ENCODE results near the gene PPM1H.
"Not testable (repeated sequence)": the region's sequence is repeated elsewhere in the genome, so short reads cannot be mapped to it uniquely, and the experiment has no call there.

PPM1H gene

GRCh38 chr12:62668782-62669181 lies 266.2 kb downstream of the PPM1H start:
- DNase-seq, result no peak

- DNase-seq, result not testable (repeated sequence)
Observed at GRCh38 chr12:62664951-62665350, 270.0 kb downstream of the PPM1H start.

- no peak for DNase-seq
Observed at GRCh38 chr12:62660756-62661155, 274.2 kb downstream of the PPM1H start.

GRCh38 chr12:62659453-62660295 lies 275.3 kb downstream of the PPM1H start:
- no peak for DNase-seq

- no peak for DNase-seq
Observed at GRCh38 chr12:62658910-62659309, 276.0 kb downstream of the PPM1H start.

GRCh38 chr12:62657363-62657632 lies 277.7 kb downstream of the PPM1H start:
- DNase-seq, result no peak

GRCh38 chr12:62656591-62657362 lies 278.2 kb downstream of the PPM1H start:
- no peak for DNase-seq

- DNase-seq, result no peak
Observed at GRCh38 chr12:62655666-62656151, 279.2 kb downstream of the PPM1H start.

- DNase-seq, result no peak
Observed at GRCh38 chr12:62654326-62655241, 280.4 kb downstream of the PPM1H start.

GRCh38 chr12:62653740-62654139 lies 281.2 kb downstream of the PPM1H start:
- DNase-seq, result no peak

GRCh38 chr12:62653304-62653703 lies 281.6 kb downstream of the PPM1H start:
- no peak for DNase-seq

GRCh38 chr12:62651138-62651537 lies 283.8 kb downstream of the PPM1H start:
- no peak for DNase-seq

GRCh38 chr12:62649412-62650138 lies 285.4 kb downstream of the PPM1H start:
- DNase-seq, result no peak

GRCh38 chr12:62647586-62647985 lies 287.4 kb downstream of the PPM1H start:
- DNase-seq, result no peak

- DNase-seq, result no peak
Observed at GRCh38 chr12:62646566-62646965, 288.4 kb downstream of the PPM1H start.

GRCh38 chr12:62643486-62643885 lies 291.5 kb downstream of the PPM1H start:
- no peak for DNase-seq

- no peak for DNase-seq
Observed at GRCh38 chr12:62642486-62642885, 292.5 kb downstream of the PPM1H start.

GRCh38 chr12:62640910-62641448 lies 294.0 kb downstream of the PPM1H start:
- no peak for DNase-seq

GRCh38 chr12:62637679-62638078 lies 297.3 kb downstream of the PPM1H start:
- DNase-seq, result no peak

- DNase-seq, result no peak
Observed at GRCh38 chr12:62635649-62636048, 299.3 kb downstream of the PPM1H start.

GRCh38 chr12:62632411-62632918 lies 302.5 kb downstream of the PPM1H start:
- no peak for DNase-seq

Measured in activated naive CD4-positive, alpha-beta T cell (primary cell).